Central memory CD4-positive, alpha-beta T cell (primary cell): ENCODE results near the gene PAOX.
A peak's percentile ranks its signal among the peaks of the same experiment; 100 is the strongest.

Experiments used
- DNase-seq: peaks from one replicate; pipeline ENCODE4 v3.0.0; 2022

Gene PAOX

DNA sequence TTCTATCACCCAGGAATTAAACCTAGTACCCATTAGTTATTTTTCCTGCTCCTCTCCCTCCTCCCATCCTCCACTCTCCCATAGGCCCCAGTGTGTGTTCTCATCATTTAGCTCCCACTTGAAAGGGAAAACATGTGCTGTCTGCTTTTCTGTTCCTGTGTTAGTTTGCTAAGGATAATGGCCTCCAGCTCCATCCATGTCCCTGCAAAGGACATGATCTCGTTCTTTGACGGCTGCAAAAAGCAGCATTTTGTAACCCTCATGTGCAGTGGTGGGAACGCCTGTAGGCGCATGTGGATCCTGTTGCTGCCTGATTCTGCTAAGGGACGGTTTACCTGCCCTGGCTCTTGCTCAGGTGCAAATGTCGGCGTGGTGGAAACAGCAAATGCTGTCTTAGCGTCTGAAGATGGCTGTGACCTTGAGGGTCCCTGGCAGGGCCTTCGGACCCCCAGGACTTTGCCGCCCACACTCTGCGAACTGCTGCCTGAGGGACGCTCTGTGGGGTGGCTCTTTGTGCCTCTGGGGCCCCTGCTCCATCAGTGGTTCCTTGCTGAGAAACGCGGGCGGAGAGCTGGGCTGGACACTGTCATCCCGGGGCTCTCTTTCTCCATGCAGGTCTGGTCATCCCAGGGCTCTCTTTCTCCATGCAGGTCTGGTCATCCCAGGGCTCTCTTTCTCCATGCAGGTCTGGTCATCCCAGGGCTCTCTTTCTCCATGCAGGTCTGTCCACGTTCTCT, 9.3 kb downstream of the PAOX start:
- DNase-seq = no peak

DNA sequence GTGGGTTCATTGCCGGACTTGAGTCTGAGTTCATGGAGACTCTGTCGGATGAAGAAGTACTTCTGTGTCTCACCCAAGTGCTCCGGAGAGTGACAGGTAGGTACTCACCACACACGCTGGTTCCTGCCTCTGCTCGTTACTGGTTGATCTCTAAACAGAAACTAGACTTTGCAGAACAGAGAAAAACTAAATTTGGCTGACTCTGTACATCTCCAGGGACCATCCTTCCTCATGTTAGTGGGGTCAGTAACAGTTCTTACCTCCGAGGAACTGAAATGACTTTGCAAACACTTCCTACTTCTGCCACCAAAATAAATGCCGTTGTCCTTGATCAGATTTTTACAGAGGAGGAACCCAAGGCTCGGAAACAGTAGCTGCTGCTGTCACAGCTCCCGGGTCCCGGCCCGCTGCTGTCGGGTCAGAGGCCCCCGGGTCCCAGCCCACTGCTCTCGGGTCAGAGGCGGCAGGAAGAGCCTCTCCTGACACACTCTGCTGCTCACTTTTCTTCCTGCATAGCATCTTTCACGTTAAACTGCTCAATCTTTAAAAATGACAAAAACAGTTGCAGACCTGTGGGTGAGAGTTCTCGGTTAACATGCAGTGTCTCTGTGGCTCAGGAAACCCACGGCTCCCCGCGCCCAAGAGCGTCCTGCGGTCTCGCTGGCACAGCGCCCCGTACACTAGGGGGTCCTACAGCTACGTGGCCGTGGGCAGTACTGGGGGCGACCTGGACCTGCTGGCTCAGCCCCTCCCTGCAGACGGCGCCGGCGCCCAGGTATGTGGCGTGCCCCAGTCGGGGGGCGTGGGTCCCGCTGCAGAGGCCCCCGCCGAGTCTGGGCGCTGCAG, 10.1 kb downstream of the PAOX start:
- DNase-seq = peak; percentile 39

DNA sequence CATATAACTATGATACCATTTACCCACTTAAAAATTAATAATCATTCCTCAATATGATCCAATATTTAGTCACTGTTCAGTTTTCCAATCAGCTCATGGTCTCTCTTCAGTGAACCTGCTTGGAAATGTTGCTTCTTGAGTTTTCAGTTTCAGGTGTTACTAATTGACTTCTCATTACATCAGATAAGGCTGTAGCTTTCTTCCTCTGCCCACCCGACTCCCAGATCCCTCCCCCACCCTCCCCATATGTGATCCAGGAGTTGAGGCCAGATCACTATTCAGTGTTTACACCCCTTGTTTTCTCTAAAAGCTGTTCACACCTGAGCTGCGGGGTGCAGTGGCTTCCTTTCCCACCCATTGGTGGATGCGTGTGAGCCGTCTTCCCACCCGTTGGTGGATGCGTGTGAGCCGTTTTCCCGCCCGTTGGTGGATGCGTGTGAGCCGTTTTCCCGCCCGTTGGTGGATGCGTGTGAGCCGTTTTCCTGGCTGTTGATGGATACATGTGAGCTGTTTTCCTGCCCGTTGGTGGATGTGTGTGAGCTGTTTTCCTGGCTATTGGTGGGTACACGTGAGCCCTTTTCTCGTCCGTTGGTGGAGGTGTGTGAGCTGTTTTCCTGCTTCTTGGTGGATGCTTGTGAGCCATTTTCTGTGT, 11.7 kb downstream of the PAOX start:
- no peak for DNase-seq

DNA sequence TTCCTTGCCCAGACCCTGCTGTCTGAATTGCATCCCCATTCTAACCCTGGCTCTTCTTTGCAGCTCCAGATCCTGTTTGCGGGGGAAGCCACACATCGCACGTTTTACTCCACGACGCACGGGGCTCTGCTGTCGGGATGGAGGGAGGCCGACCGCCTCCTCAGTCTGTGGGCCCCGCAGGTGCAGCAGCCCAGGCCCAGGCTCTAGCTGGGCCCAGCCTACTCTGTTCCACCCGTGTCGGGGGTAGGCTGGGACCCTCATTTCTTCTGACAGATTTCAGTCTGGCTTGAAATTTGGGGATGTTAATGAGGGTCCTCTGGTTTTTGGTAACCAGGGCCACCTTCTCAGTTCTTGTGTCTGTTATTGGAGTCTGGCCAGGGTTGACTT, 12.2 kb downstream of the PAOX start:
- no peak for DNase-seq

DNA sequence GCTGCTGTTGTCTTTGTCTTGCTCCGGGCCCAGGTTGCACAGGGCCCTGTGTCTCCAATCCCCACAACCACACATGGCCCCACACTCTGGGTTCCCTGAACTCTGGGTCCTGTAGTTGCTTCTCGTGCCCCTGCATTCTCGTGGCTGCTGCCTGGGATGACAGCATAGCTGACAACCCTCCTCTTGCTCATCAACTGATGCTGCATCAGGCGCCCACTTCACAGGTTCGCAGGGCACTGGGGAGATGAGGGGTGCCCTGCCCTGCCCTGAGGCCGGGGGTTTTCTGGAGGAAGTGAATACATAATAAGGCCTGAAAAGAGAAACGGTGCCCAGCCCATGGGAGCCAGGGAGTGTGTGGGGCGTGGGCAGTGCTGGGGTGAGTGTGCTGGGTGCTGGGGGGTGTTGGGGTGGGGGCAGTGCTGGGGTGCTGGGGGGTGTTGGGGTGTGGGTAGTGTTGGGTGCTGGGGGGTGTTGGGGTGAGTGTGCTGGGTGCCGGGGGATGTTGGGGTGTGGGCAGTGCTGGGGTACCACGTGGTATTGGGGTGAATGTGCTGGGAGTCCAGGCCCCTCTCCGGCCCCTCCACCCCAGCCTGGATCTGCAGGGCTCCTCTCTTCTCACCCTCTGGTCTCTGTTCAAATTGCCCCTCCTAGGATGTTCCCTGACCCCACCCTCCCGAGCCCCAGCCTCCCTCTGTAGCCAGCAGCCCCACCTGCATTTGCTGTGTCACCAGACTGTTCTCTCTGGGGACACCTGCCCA, 12.9 kb downstream of the PAOX start:
- no peak for DNase-seq

DNA sequence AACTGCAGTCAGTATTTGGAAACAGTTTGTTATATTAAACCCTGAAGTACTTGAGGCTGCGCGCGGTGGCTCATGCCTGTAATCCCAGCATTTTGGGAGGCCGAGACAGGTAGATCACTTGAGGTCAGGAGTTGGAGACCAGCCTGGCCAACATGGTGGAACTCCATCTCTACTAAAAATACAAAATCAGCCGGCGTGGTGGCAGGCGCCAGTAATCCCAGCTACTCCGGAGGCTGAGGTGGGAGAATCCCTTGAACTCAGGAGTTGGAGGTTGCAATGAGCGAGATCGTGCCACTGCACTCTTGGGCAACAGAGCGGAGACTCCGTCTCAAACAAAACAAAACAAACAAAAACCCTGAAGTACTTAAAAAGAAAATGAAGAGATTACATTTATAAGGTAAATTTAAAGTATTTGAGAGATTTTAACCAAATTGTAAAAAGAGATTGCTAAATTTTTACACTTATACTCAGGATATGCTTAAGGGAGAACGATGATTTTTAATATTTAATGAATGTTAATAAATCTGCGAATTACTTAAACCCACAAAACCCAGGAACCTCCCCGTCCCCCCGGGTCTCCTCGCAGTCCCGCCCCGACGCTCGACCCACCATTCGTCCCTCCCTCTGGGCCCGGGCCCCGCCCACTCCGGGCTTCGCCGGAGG, 14.5 kb downstream of the PAOX start:
- DNase-seq = no peak

DNA sequence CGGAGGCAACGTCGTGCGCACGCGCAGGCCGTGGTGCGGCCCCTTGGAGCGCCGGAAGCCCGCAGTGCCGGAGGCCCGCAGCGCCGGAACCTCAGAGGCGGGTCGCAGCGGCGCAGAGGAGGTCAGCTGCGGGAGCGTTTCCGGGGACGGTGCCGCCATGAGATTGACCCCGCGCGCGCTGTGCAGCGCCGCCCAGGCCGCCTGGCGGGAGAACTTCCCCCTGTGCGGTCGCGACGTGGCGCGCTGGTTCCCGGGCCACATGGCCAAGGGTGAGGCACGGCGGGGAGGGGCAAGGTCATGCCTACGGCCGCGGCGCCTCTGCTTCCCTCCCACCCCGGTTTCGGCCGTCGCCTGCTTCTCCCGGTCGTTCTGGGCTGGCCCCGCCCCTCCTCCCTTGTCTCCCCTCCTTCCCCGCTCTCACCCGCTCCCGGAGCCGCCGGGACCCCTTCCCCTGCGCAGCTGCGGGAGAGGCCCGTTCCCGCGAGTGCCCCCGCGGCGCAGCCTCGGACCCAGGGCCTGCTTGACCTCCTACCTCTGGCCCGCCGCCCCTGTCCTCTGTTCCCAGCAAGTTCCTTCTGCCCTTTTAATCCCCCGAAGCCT, 15.1 kb downstream of the PAOX start, which contains the start of gene MTG1:
Gene MTG1 (plus strand): TSS at position 94 of the 600 bp plus-strand sequence. CDS start 64 bp downstream, at position 158.
- peak; percentile 89 for DNase-seq

DNA sequence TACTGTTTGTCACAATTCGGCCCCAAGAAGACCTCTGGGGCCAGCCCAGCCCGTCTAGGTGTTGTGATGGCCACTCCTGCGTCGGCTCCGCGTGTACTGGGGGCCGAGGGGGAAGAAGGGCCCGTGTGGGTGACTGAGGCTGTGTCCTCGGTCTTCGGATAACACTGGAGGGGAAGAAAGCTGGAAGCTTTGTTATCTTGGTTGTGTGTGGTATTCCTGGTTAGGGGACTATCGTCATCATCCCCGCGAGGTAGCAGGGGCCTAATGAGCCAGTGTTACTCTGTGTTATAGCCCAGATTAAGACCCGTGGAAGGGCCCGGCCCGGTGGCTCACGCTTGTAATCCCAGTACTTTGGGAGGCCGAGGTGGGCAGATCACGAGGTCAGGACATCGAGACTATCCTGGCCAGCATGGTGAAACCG, 15.7 kb downstream of the PAOX start:
- DNase-seq = no peak

DNA sequence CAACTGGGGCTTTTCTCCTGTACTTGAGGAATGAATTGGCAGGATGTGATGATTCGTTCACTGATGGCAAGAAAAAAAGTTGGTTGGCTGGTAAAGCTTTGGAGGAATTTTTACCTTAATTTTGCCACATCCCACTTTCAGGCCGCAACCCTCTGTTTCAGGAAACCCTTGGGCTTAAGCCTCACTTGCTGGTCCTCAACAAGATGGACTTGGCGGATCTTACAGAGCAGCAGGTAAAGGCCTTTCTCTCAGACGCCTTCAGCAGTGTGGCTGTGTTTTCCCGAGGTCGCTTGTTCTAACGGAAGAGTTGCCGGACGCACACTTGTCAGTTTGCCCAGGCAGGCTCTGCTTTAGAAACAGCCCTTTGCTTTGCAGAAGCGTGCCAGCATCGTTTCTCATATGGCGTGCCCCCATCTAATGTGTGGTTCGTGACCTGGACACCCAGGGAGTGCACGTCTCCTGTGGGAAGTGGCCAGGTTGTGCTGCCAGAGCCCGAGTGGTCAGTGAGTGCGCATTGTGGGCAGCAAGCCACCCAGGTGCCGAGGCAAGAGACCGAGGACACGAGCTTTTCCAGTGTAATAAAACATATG, 17.1 kb downstream of the PAOX start:
- no peak for DNase-seq

DNA sequence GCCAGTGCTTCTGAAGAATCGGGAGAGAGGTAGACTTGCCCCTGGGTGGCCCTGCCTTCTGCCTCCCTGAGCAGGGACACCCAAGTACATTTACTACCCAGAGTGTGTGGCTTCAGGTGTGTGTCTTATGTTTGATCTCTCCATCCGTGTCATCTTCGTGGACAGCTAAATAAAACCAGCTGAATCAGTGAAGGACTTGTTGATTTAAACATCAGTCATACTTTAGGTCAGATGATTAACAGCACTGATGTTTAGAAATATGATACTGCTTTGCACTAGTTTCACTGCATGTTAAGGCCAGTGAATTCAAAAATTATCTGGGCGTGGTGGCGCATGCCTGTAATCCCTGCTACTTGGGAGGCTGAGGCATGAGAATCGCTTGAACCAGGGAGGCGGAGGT, 18.9 kb downstream of the PAOX start:
- DNase-seq = no peak

DNA sequence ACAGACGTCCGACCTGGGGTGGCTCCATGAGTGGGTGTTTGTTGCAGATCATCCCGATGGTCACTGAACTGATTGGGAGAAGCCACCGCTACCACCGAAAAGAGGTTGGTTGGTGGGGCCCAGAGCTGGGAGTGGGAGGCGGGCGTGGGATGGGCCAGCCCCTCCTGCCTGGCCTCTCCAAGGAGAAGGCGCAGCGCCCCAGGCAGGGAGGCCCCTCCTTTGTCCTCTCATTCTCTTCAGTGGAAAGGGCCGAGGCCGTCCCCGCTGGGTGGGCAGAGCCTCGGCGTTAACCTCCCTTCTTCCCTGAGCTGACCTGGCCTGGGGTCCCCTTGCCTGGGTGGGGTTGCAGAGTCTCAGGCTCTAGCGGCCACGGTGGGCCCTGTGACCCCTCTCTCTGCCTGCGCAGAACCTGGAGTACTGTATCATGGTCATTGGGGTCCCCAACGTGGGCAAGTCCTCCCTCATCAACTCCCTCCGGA, 20.1 kb downstream of the PAOX start:
- DNase-seq = no peak

DNA sequence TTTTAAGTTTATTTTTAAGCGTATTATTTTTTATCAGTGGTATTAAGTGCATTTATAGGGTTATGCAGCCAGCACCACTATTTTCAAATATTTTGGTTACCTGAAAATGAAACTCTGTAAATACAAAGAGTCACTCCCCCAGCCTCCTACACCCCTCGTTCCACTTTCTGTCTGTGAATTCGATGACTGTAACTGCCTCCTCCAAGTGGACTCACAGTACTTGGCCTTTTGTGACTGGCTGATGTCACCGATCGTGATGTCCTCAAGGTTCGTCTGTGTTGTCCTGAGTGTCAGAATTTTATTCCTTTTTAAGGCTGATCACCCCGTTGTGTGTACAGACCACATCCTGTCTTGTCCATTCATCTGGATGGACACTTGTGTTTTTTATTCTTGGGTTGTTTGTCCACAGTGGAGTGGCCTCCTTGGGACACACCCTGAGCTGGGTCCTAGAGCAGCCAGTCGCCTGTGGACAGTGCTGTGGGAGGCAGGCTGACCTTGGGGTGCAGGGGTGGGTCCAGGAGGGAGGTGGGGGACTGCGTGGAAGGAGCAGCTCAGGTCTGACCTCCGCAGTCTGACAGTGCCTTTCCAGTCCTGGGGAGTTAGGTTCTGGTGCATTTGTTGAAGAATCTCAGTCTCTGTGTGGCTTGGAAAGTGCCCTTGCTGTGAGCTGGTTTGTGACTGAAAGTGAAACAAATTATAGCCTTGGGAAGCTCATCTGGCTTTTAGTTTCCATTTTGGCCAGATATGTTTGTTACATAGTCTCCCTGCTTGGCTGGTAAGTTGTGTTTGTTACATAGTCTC, 21.8 kb downstream of the PAOX start:
- DNase-seq = no peak

DNA sequence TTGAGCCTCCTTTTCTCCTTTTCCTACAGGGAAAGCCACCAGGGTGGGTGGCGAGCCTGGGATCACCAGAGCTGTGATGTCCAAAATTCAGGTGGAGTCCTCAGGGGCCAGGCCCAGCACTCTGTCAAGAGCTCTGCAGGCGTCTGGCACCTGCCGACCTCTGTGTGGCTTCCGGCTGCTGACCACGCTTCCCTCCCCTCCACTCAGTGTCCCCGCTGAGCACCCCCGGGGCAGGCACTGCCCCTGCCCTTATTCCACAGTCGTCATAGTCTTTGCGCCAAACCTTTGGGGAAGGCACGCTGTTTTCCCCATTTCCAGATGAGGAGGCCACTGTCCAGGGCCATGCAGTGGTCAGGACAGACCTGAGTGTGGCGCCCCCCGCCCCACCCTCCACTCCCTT, 22.4 kb downstream of the PAOX start:
- no peak for DNase-seq

DNA sequence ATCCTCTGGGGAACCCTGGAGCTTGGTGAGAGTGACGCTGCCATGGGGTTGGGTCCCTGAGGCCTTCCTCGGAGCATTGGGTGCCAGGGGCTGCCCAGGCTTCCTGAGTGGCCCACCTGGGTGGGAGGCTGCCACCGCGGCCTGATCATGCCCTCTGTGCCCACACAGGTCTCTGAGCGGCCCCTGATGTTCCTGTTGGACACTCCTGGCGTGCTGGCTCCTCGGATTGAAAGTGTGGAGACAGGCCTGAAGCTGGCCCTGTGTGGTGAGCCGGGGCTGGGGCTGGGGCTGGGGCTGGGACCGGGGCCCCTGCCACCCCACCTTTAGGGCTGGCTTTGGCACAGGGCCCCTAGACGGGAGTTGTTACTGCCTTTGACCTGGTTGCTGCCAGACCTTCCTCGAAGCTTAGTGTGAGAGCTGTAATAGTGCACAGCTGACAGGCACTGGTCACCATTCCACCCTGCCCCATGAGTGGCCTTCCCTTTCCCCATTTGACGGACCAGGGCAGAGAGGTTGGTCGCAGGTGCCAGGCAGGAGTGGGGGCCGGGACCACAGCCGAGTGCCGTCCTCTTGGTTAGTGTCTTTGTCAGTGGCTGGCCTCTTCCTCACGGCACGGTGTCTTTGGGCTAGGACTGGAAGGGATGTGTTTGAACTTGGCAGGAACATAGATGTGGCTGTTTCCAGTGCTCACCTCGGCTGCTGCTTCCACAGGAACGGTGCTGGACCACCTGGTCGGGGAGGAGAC, 23.1 kb downstream of the PAOX start:
- DNase-seq = no peak

DNA sequence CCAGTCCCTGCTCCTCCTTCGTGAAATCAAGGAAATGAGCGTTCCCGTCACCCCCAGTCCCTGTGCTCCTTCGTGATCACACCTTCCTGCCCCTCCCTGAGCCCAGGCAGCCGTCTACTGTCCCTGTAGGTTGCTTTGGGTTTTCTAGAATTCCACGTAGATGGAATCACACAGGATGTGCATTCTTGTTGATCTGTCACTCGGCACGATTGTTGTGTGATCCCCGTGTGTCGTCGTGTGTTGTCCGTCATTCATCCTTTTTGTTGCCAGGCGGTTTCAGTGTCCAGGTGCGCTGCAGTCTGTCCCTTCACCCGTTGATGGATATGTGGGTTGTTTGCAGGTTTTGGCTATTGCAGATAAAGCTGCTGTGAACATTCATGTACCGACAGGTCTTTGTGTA, 24.3 kb downstream of the PAOX start:
- no peak for DNase-seq

DNA sequence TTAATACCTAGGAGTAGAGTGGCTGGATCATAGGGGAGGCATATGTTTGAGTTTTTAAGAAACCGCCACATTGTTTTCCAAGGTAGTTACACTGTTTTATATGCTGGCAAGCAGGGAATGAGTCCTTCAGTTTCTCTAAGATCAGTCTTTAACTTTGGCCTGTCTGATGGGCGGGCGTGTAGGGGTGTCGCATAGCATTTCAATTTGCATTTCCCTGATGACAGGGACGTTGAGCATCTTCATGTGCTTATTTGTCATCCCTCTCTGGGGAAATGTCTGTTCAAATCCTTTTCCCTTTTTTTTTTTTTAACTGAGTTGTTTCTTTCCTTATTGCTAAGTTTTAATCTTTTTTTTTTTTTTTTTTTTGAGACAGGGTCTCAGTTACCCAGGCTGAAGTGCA, 24.7 kb downstream of the PAOX start:
- DNase-seq = no peak

DNA sequence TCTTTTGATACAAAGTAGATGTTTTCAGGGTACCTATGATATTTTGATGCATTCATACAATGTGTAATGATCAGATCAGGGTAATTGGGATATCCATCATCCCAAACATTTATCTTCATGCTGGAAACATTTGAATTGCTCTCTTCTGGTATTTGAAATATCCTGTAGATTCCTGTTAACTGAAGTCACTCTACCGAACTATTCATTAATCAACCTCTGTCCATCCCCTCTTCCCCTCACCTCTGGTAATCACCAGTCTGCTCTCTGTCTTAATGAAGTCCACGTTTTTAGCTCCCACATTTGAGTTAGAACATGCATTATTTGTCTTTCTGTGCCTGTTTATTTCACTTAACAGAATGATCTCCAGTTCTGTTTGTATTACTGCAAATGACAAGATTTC, 26.2 kb downstream of the PAOX start:
- DNase-seq = no peak

DNA sequence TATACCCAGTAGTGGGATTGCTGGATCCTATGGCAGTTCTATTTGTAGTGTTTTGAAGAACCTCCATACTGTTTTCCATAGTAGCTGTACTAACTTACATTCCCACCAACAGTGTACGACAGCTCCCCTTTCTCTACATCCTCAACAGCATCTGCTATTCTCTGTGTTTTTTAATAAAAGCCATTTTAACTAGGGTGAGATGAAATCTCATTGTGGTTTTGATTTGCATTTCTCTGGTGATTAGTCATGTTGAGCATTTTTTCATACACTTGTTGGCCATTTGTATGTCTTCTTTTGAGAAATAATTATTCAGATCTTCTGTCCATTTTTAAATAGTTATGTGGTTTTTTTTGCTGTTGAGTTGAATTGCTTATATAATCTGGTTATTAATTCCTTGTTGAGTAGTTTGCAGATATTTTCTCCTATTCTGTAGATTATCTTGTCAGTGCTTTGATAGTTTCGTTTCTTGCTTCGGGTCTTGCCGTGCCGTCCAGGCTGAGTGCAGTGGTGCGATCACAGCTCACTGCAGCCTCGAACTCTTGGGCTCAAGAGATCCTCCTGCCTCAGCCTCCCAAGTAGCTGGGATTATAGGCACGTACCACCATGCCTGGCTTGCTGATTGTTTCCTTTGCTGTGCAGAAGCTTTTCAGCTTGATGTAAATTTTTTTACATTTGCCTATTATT, 26.9 kb downstream of the PAOX start:
- DNase-seq = no peak
